Measurements from ENCODE around the gene PRKG2. TPM values are rescaled to one million over a fixed set of nuclear protein-coding genes. Genes with fewer than 3 reads are reported as not detected.

Gene PRKG2
- total and polyA plus RNA-seq, 2 experiments from 2014 or later = 6.7 to 17.4 TPM

- Histone ChIP-seq H3K4me3 (peak overlapping the region; percentile 57), H3K4me2 (peak overlapping the region; percentile 95), H3K79me2 (peaks cover 21% of the 10 kb centered on the region), H3K9me2 (replicated peaks; ENCODE audit: insufficient read depth) (no peaks in the 10 kb centered on the region), H3K27ac (peak overlapping the region; percentile 89), H3K4me1 (ENCODE audit: insufficient read depth) (peaks cover 7% of the 10 kb centered on the region), H3K27me3 (peaks cover 46% of the 10 kb centered on the region), H4K20me1 (ENCODE audit: insufficient read depth, poor library complexity, severe bottlenecking) (no peaks in the 10 kb centered on the region), H3K36me3 (replicated peaks; ENCODE audit: insufficient read depth, low read depth) (no peaks in the 10 kb centered on the region), H2AFZ (peak overlapping the region; percentile 75), H3K9me3 (ENCODE audit: low read depth) (no peaks in the 10 kb centered on the region)
- DNase-seq (ENCODE audit: low spot score) = peak; percentile 23
- TF ChIP-seq EZH2 (IDR thresholded peaks at IDR 0.05; ENCODE audit: borderline replicate concordance) = no peak
- no peak for TF ChIP-seq CTCF (IDR thresholded peaks at IDR 0.05; ENCODE audit: poor library complexity)
- TF ChIP-seq EZH2phosphoT487 (IDR thresholded peaks at IDR 0.05; ENCODE audit: low read depth, severe bottlenecking, unreplicated experiment) = no peak
- WGBS (ENCODE audit: low lambda C conversion rate, missing lambda C conversion rate) = 10% methylated on average over 29 of the region's 34 CpGs
Measured at GRCh38 chr4:81214144-81214880, 710 bp downstream of the PRKG2 start.

- Histone ChIP-seq H3K36me3 (replicated peaks; ENCODE audit: insufficient read depth, low read depth) (no peaks in the 10 kb centered on the region), H3K9me2 (replicated peaks; ENCODE audit: insufficient read depth) (no peaks in the 10 kb centered on the region), H3K4me2 (peak overlapping the region; percentile 95), H2AFZ (no peak overlapping the region), H3K9me3 (ENCODE audit: low read depth) (no peaks in the 10 kb centered on the region), H3K27me3 (peaks cover 46% of the 10 kb centered on the region), H3K4me3 (peak overlapping the region; percentile 57), H3K79me2 (peaks cover 26% of the 10 kb centered on the region), H3K4me1 (ENCODE audit: insufficient read depth) (peaks cover 7% of the 10 kb centered on the region), H3K27ac (peak overlapping the region; percentile 89), H4K20me1 (ENCODE audit: insufficient read depth, poor library complexity, severe bottlenecking) (no peaks in the 10 kb centered on the region)
- 76% methylated on average over 6 of the region's 6 CpGs for WGBS (ENCODE audit: low lambda C conversion rate, missing lambda C conversion rate)
- TF ChIP-seq EZH2 (IDR thresholded peaks at IDR 0.05; ENCODE audit: borderline replicate concordance) (no peak), EZH2phosphoT487 (IDR thresholded peaks at IDR 0.05; ENCODE audit: low read depth, severe bottlenecking, unreplicated experiment) (no peak), CTCF (IDR thresholded peaks at IDR 0.05; ENCODE audit: poor library complexity) (no peak)
- DNase-seq (ENCODE audit: low spot score) = no peak
Measured at GRCh38 chr4:81213671-81214070, 1.4 kb downstream of the PRKG2 start.

GRCh38 chr4:81211956-81212355, 3.1 kb downstream of the PRKG2 start:
- H3K27ac ChIP-seq = no peak overlapping the region
- peaks cover 30% of the 10 kb centered on the region for H3K79me2 ChIP-seq
- WGBS (ENCODE audit: low lambda C conversion rate, missing lambda C conversion rate) = 64% methylated on average over 3 of the region's 3 CpGs
- H3K36me3 ChIP-seq (replicated peaks; ENCODE audit: insufficient read depth, low read depth) = no peaks in the 10 kb centered on the region
- H3K9me2 ChIP-seq (replicated peaks; ENCODE audit: insufficient read depth) = no peaks in the 10 kb centered on the region
- no peaks in the 10 kb centered on the region for H3K9me3 ChIP-seq (ENCODE audit: low read depth)
- H3K4me2 ChIP-seq = peak overlapping the region; percentile 18
- H3K4me3 ChIP-seq = no peak overlapping the region
- DNase-seq (ENCODE audit: low spot score) = no peak
- peaks cover 7% of the 10 kb centered on the region for H3K4me1 ChIP-seq (ENCODE audit: insufficient read depth)
- TF ChIP-seq EZH2phosphoT487 (IDR thresholded peaks at IDR 0.05; ENCODE audit: low read depth, severe bottlenecking, unreplicated experiment) = no peak
- no peak for TF ChIP-seq CTCF (IDR thresholded peaks at IDR 0.05; ENCODE audit: poor library complexity)
- TF ChIP-seq EZH2 (IDR thresholded peaks at IDR 0.05; ENCODE audit: borderline replicate concordance) = no peak
- H2AFZ ChIP-seq = no peak overlapping the region
- peaks cover 46% of the 10 kb centered on the region for H3K27me3 ChIP-seq
- H4K20me1 ChIP-seq (ENCODE audit: insufficient read depth, poor library complexity, severe bottlenecking) = no peaks in the 10 kb centered on the region
